Esophagus muscularis mucosa (tissue), 4 donors: ENCODE measurements around the gene FRY.

ENCODE experiments used
- EP300 ChIP-seq: sonication (generic); formaldehyde crosslinking; IDR thresholded peaks from one replicate; pipeline ENCODE4 v1.6.1; 2017; ENCODE audit warnings: antibody characterized with exemption
- POLR2A ChIP-seq: fragments of 450-650 bp; IDR thresholded peaks from one replicate; pipeline ENCODE4 v1.6.1; 2017; ENCODE audit warnings: antibody characterized with exemption, moderate library complexity, mild to moderate bottlenecking, low read depth
- POLR2AphosphoS5 ChIP-seq, 2 donors: sonication (generic); formaldehyde crosslinking; IDR thresholded peaks; one replicate each; pipeline ENCODE4 v1.6.1; 2017; ENCODE audit warnings: antibody characterized with exemption in 2 of 2
- TF ChIP-seq, protein P1 (sequence below), 3 experiments: fragments of 200-600 bp in 2 of 3; fragments of 450-650 bp in 1 of 3; sonication (generic) in 2 of 3; IDR thresholded peaks; one replicate each; pipeline ENCODE4 v1.5.1; 2017 to 2019; ENCODE audit warnings: antibody characterized with exemption in 3 of 3, mild to moderate bottlenecking in 2 of 3, moderate library complexity in 1 of 3

DNA sequence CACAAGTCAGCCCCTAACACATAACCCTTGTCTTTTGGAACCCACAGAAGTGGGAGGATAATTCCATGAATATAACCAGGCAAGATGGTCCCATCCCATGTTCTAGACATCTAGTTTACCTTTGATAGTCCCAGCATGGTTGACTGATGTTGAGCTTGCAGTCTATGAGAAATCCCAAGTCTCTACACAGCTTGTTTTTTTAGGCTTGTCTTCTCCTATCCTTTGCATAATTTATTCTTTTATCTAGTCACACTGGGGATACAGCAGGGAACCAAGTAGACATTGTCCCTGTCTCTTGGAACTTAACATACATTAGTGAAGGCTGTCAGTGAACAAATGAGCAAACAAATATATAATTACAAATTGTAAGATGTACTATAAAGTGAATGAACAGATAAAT, 19.6 kb upstream of the FRY start:
- TF ChIP-seq, protein P1, sequence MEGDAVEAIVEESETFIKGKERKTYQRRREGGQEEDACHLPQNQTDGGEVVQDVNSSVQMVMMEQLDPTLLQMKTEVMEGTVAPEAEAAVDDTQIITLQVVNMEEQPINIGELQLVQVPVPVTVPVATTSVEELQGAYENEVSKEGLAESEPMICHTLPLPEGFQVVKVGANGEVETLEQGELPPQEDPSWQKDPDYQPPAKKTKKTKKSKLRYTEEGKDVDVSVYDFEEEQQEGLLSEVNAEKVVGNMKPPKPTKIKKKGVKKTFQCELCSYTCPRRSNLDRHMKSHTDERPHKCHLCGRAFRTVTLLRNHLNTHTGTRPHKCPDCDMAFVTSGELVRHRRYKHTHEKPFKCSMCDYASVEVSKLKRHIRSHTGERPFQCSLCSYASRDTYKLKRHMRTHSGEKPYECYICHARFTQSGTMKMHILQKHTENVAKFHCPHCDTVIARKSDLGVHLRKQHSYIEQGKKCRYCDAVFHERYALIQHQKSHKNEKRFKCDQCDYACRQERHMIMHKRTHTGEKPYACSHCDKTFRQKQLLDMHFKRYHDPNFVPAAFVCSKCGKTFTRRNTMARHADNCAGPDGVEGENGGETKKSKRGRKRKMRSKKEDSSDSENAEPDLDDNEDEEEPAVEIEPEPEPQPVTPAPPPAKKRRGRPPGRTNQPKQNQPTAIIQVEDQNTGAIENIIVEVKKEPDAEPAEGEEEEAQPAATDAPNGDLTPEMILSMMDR (IDR thresholded peaks at IDR 0.05) = no peak
- TF ChIP-seq POLR2A (no peak), EP300 (no peak), POLR2AphosphoS5 (IDR thresholded peaks at IDR 0.05) (no peak)
